GM23338 (cell line): ENCODE data around the gene FXYD5.

Experiments
- CREB1 ChIP-seq: fragments of 250-450 bp; sonication (Bioruptor Pico); IDR thresholded peaks from 2 replicates; pipeline ENCODE4 v1.5.0; 2020; ENCODE audit warnings: low read depth, mild to moderate bottlenecking, moderate library complexity
- EZH2 ChIP-seq: fragments of 200-600 bp; sonication (generic); IDR thresholded peaks from one replicate; pipeline ENCODE4 v1.8.0; 2017; ENCODE audit warnings: antibody characterized with exemption, mild to moderate bottlenecking, low read depth; ENCODE audit not compliant: unreplicated experiment
- EZH2phosphoT487 ChIP-seq: fragments of 200-600 bp; sonication (generic); IDR thresholded peaks from one replicate; pipeline ENCODE4 v1.8.1; 2018; ENCODE audit warnings: antibody characterized with exemption; ENCODE audit not compliant: unreplicated experiment
- JUNB ChIP-seq: IDR thresholded peaks from one replicate; pipeline ENCODE4 v1.6.1; 2016; ENCODE audit warnings: antibody characterized with exemption; ENCODE audit not compliant: unreplicated experiment
- POLR2AphosphoS5 ChIP-seq: IDR thresholded peaks from 2 replicates; pipeline ENCODE4 v1.6.1; 2016; ENCODE audit warnings: antibody characterized with exemption, low read depth
- STAT1 ChIP-seq: IDR thresholded peaks from one replicate; pipeline ENCODE4 v1.6.1; 2016; ENCODE audit warnings: antibody characterized with exemption; ENCODE audit not compliant: unreplicated experiment
- ZNF114 ChIP-seq: fragments of 250-450 bp; sonication (Bioruptor Pico); IDR thresholded peaks from 2 replicates; pipeline ENCODE4 v1.5.0; 2020; ENCODE audit warnings: mild to moderate bottlenecking, moderate library complexity
- ZNF331 ChIP-seq: fragments of 250-450 bp; sonication (Bioruptor Pico); IDR thresholded peaks from 2 replicates; pipeline ENCODE4 v1.5.0; 2020; ENCODE audit warnings: low read depth, mild to moderate bottlenecking, moderate library complexity
- TF ChIP-seq, protein P1 (sequence below), 2 experiments: fragments of 200-600 bp in 1 of 2; sonication (generic) in 1 of 2; conservative IDR thresholded peaks; 2 replicates each; pipeline versions ENCODE4 v1.5.1 to v1.6.1; 2016 to 2017; ENCODE audit warnings: antibody characterized with exemption in 2 of 2, low read depth in 2 of 2, mild to moderate bottlenecking in 2 of 2, moderate library complexity in 1 of 2
- TF ChIP-seq, protein P2 (sequence below): fragments of 250-450 bp; sonication (Bioruptor Pico); IDR thresholded peaks from 2 replicates; pipeline ENCODE4 v1.5.0; 2020; ENCODE audit warnings: mild to moderate bottlenecking, moderate library complexity
- TF ChIP-seq, protein P3 (sequence below): IDR thresholded peaks from one replicate; pipeline ENCODE4 v1.6.1; 2018; ENCODE audit warnings: antibody characterized with exemption; ENCODE audit not compliant: unreplicated experiment
- TF ChIP-seq, protein P4 (sequence below): IDR thresholded peaks from 2 replicates; pipeline ENCODE4 v1.6.1; 2016; ENCODE audit warnings: antibody characterized with exemption

DNA sequence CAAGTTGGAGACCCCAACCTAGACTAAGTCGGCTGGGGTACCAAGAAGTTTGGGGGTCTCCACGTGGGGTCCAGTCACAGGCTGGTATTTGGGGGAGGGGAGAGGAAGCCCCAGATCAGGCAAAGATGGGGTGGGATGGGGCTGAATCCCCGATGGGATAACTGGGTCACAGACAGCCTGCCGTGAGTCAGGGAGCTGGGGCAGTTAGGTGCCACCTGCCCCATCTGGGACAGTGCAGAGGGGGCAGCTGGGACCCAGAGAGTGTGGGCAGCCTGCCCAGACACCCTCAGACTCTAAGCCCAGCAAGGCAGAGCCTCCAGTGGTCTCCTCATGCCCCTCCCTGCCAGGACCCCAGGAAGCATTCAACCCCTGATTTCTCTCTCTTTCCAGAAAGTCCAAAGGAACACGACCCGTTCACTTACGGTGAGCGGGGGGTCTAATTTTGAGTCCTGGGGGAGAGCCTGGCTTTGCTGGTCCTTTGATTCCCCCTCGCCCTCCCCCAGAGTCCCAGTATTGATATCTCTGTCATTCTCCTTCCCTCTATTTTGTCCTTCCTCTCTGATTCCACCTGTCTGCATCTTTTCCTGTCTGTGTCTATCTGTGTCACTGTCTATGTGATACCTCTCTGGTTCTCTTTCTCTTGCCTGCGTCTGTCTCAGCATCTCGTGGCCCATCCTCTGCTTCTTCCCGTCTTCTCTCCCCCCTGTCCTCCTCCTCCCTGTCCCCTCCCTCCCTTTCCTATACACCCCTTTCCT, 14.2 kb upstream of the FXYD5 start:
- TF ChIP-seq, protein P1, sequence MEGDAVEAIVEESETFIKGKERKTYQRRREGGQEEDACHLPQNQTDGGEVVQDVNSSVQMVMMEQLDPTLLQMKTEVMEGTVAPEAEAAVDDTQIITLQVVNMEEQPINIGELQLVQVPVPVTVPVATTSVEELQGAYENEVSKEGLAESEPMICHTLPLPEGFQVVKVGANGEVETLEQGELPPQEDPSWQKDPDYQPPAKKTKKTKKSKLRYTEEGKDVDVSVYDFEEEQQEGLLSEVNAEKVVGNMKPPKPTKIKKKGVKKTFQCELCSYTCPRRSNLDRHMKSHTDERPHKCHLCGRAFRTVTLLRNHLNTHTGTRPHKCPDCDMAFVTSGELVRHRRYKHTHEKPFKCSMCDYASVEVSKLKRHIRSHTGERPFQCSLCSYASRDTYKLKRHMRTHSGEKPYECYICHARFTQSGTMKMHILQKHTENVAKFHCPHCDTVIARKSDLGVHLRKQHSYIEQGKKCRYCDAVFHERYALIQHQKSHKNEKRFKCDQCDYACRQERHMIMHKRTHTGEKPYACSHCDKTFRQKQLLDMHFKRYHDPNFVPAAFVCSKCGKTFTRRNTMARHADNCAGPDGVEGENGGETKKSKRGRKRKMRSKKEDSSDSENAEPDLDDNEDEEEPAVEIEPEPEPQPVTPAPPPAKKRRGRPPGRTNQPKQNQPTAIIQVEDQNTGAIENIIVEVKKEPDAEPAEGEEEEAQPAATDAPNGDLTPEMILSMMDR (conservative IDR thresholded peaks at IDR 0.05; ENCODE audit: low read depth in 2 of 2): no peak
- TF ChIP-seq POLR2AphosphoS5 (no peak), EZH2phosphoT487 (no peak), EZH2 (no peak), JUNB (no peak), ZNF331 (CRISPR knock-in tag) (no peak), STAT1 (no peak), CREB1 (CRISPR knock-in tag) (no peak), ZNF114 (CRISPR knock-in tag) (no peak)
- TF ChIP-seq, protein P2, sequence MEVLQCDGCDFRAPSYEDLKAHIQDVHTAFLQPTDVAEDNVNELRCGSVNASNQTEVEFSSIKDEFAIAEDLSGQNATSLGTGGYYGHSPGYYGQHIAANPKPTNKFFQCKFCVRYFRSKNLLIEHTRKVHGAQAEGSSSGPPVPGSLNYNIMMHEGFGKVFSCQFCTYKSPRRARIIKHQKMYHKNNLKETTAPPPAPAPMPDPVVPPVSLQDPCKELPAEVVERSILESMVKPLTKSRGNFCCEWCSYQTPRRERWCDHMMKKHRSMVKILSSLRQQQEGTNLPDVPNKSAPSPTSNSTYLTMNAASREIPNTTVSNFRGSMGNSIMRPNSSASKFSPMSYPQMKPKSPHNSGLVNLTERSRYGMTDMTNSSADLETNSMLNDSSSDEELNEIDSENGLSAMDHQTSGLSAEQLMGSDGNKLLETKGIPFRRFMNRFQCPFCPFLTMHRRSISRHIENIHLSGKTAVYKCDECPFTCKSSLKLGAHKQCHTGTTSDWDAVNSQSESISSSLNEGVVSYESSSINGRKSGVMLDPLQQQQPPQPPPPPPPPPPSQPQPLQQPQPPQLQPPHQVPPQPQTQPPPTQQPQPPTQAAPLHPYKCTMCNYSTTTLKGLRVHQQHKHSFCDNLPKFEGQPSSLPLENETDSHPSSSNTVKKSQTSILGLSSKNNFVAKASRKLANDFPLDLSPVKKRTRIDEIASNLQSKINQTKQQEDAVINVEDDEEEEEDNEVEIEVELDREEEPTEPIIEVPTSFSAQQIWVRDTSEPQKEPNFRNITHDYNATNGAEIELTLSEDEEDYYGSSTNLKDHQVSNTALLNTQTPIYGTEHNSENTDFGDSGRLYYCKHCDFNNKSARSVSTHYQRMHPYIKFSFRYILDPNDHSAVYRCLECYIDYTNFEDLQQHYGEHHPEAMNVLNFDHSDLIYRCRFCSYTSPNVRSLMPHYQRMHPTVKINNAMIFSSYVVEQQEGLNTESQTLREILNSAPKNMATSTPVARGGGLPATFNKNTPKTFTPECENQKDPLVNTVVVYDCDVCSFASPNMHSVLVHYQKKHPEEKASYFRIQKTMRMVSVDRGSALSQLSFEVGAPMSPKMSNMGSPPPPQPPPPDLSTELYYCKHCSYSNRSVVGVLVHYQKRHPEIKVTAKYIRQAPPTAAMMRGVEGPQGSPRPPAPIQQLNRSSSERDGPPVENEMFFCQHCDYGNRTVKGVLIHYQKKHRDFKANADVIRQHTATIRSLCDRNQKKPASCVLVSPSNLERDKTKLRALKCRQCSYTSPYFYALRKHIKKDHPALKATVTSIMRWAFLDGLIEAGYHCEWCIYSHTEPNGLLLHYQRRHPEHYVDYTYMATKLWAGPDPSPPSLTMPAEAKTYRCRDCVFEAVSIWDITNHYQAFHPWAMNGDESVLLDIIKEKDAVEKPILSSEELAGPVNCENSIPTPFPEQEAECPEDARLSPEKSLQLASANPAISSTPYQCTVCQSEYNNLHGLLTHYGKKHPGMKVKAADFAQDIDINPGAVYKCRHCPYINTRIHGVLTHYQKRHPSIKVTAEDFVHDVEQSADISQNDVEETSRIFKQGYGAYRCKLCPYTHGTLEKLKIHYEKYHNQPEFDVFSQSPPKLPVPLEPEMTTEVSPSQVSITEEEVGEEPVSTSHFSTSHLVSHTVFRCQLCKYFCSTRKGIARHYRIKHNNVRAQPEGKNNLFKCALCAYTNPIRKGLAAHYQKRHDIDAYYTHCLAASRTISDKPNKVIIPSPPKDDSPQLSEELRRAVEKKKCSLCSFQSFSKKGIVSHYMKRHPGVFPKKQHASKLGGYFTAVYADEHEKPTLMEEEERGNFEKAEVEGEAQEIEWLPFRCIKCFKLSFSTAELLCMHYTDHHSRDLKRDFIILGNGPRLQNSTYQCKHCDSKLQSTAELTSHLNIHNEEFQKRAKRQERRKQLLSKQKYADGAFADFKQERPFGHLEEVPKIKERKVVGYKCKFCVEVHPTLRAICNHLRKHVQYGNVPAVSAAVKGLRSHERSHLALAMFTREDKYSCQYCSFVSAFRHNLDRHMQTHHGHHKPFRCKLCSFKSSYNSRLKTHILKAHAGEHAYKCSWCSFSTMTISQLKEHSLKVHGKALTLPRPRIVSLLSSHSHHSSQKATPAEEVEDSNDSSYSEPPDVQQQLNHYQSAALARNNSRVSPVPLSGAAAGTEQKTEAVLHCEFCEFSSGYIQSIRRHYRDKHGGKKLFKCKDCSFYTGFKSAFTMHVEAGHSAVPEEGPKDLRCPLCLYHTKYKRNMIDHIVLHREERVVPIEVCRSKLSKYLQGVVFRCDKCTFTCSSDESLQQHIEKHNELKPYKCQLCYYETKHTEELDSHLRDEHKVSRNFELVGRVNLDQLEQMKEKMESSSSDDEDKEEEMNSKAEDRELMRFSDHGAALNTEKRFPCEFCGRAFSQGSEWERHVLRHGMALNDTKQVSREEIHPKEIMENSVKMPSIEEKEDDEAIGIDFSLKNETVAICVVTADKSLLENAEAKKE (CRISPR knock-in tag): no peak
- TF ChIP-seq, protein P3, sequence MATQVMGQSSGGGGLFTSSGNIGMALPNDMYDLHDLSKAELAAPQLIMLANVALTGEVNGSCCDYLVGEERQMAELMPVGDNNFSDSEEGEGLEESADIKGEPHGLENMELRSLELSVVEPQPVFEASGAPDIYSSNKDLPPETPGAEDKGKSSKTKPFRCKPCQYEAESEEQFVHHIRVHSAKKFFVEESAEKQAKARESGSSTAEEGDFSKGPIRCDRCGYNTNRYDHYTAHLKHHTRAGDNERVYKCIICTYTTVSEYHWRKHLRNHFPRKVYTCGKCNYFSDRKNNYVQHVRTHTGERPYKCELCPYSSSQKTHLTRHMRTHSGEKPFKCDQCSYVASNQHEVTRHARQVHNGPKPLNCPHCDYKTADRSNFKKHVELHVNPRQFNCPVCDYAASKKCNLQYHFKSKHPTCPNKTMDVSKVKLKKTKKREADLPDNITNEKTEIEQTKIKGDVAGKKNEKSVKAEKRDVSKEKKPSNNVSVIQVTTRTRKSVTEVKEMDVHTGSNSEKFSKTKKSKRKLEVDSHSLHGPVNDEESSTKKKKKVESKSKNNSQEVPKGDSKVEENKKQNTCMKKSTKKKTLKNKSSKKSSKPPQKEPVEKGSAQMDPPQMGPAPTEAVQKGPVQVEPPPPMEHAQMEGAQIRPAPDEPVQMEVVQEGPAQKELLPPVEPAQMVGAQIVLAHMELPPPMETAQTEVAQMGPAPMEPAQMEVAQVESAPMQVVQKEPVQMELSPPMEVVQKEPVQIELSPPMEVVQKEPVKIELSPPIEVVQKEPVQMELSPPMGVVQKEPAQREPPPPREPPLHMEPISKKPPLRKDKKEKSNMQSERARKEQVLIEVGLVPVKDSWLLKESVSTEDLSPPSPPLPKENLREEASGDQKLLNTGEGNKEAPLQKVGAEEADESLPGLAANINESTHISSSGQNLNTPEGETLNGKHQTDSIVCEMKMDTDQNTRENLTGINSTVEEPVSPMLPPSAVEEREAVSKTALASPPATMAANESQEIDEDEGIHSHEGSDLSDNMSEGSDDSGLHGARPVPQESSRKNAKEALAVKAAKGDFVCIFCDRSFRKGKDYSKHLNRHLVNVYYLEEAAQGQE: no peak
- TF ChIP-seq, protein P4, sequence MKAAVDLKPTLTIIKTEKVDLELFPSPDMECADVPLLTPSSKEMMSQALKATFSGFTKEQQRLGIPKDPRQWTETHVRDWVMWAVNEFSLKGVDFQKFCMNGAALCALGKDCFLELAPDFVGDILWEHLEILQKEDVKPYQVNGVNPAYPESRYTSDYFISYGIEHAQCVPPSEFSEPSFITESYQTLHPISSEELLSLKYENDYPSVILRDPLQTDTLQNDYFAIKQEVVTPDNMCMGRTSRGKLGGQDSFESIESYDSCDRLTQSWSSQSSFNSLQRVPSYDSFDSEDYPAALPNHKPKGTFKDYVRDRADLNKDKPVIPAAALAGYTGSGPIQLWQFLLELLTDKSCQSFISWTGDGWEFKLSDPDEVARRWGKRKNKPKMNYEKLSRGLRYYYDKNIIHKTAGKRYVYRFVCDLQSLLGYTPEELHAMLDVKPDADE: no peak
